H9 (cell line): Measurements from ENCODE around the gene MRPL40. TPM values are rescaled to one million over a fixed set of nuclear protein-coding genes. Genes with fewer than 3 reads are reported as not detected.

Source experiments
- DNase-seq: peaks from one replicate; pipeline ENCODE4 v3.0.0-alpha.2; 2017
- H2AFZ ChIP-seq: one replicate; pipeline ENCODE4 v1.6.1; 2013; ENCODE audit warnings: mild to moderate bottlenecking, low read length, control low read depth, moderate library complexity
- H2AK5ac ChIP-seq: 2 replicates; pipeline ENCODE4 v1.6.1; 2013; ENCODE audit warnings: low read length, control low read depth, mixed read lengths; ENCODE audit not compliant: insufficient read length
- H2BK120ac ChIP-seq: one replicate; pipeline ENCODE4 v1.6.1; 2013; ENCODE audit warnings: low read depth, mild to moderate bottlenecking, low read length, control low read depth, inconsistent platforms; ENCODE audit not compliant: poor library complexity, severe bottlenecking
- H2BK12ac ChIP-seq: 2 replicates; pipeline ENCODE4 v1.6.1; 2013; ENCODE audit warnings: low read length, control low read depth, mixed read lengths, low read depth; ENCODE audit not compliant: insufficient read length
- H2BK15ac ChIP-seq: 2 replicates; pipeline ENCODE4 v1.6.1; 2013; ENCODE audit warnings: low read depth, low read length, control low read depth
- H2BK20ac ChIP-seq: one replicate; pipeline ENCODE4 v1.6.1; 2013; ENCODE audit warnings: low read depth, mild to moderate bottlenecking, low read length, control low read depth, inconsistent platforms; ENCODE audit not compliant: poor library complexity, severe bottlenecking
- H2BK5ac ChIP-seq: 2 replicates; pipeline ENCODE4 v1.6.1; 2013; ENCODE audit warnings: low read length, control low read depth, mixed read lengths; ENCODE audit not compliant: insufficient read length
- H3K14ac ChIP-seq: 2 replicates; pipeline ENCODE4 v1.6.1; 2013; ENCODE audit warnings: low read length, control low read depth; ENCODE audit not compliant: insufficient read depth
- H3K18ac ChIP-seq: 2 replicates; pipeline ENCODE4 v1.6.1; 2013; ENCODE audit warnings: low read depth, mild to moderate bottlenecking, mixed read lengths, low read length, control low read depth; ENCODE audit not compliant: insufficient read length
- H3K23ac ChIP-seq: 2 replicates; pipeline ENCODE4 v1.6.1; 2013; ENCODE audit warnings: low read length, control low read depth, mixed read lengths, low read depth; ENCODE audit not compliant: insufficient read length
- H3K23me2 ChIP-seq: 2 replicates; pipeline ENCODE4 v1.6.1; 2013; ENCODE audit warnings: low read depth, mild to moderate bottlenecking, mixed read lengths, low read length, control low read depth; ENCODE audit not compliant: insufficient read length, poor library complexity, severe bottlenecking
- H3K27ac ChIP-seq: 2 replicates; pipeline ENCODE4 v1.5.1; 2013; ENCODE audit warnings: low read length, control low read depth, mixed read lengths, low read depth; ENCODE audit not compliant: insufficient read length
- H3K27me3 ChIP-seq: 2 replicates; pipeline ENCODE4 v1.6.1; 2013; ENCODE audit warnings: low read length, control low read depth, inconsistent platforms; ENCODE audit not compliant: insufficient read depth
- H3K4ac ChIP-seq: 2 replicates; pipeline ENCODE4 v1.6.1; 2013; ENCODE audit warnings: low read depth, mild to moderate bottlenecking, control low read depth, inconsistent platforms, low read length, moderate library complexity
- H3K4me1 ChIP-seq: 2 replicates; pipeline ENCODE4 v1.6.1; 2013; ENCODE audit warnings: low read length, control low read depth, inconsistent platforms; ENCODE audit not compliant: insufficient read depth
- H3K4me2 ChIP-seq: 2 replicates; pipeline ENCODE4 v1.6.1; 2013; ENCODE audit warnings: low read length, control low read depth, mixed read lengths; ENCODE audit not compliant: insufficient read length, insufficient read depth
- H3K56ac ChIP-seq: 2 replicates; pipeline ENCODE4 v1.6.1; 2013; ENCODE audit warnings: low read depth, mild to moderate bottlenecking, mixed read lengths, low read length, control low read depth; ENCODE audit not compliant: insufficient read length
- H3K79me1 ChIP-seq: 2 replicates; pipeline ENCODE4 v1.6.1; 2013; ENCODE audit warnings: low read depth, mild to moderate bottlenecking, moderate library complexity, low read length, control low read depth, inconsistent platforms; ENCODE audit not compliant: insufficient read depth, poor library complexity, severe bottlenecking
- H3K79me2 ChIP-seq: 2 replicates; pipeline ENCODE4 v1.6.1; 2013; ENCODE audit warnings: low read length, control low read depth, inconsistent platforms; ENCODE audit not compliant: insufficient read depth
- H3K9ac ChIP-seq: 2 replicates; pipeline ENCODE4 v1.6.1; 2013; ENCODE audit warnings: low read length, control low read depth, mixed read lengths; ENCODE audit not compliant: insufficient read length; ENCODE audit errors: extremely low read depth
- H3K9me3 ChIP-seq: one replicate; pipeline ENCODE4 v1.6.1; 2013; ENCODE audit warnings: low read depth, low read length, inconsistent platforms; ENCODE audit not compliant: control insufficient read depth
- H3T11ph ChIP-seq: one replicate; pipeline ENCODE4 v1.6.1; 2013; ENCODE audit warnings: mild to moderate bottlenecking, low read length, control low read depth, inconsistent platforms
- H4K20me1 ChIP-seq: one replicate; pipeline ENCODE4 v1.6.1; 2013; ENCODE audit not compliant: control insufficient read depth, insufficient read length, insufficient read depth
- H4K5ac ChIP-seq: 2 replicates; pipeline ENCODE4 v1.6.1; 2013; ENCODE audit warnings: low read depth, mild to moderate bottlenecking, mixed read lengths, low read length, control low read depth; ENCODE audit not compliant: insufficient read length
- H4K8ac ChIP-seq: replicated peaks from 2 replicates; pipeline ENCODE4 v1.6.1; 2013; ENCODE audit warnings: low read length, control low read depth, mixed read lengths, low read depth; ENCODE audit not compliant: insufficient read length
- H4K91ac ChIP-seq: 2 replicates; pipeline ENCODE4 v1.6.1; 2013; ENCODE audit warnings: low read depth, mild to moderate bottlenecking, moderate library complexity, mixed read lengths, low read length, control low read depth; ENCODE audit not compliant: insufficient read length
- H3K27ac Mint-ChIP-seq, 3 experiments: 2 replicates in 2 of 3; 3 replicates in 1 of 3; pipeline ENCODE4 v1.8.0; 2020 to 2021; ENCODE audit warnings: mixed read lengths in 3 of 3, mild to moderate bottlenecking in 1 of 3, moderate library complexity in 1 of 3
- H3K27me3 Mint-ChIP-seq: 2 replicates; pipeline ENCODE4 v1.8.0; 2021; ENCODE audit warnings: low read depth, mild to moderate bottlenecking, moderate library complexity, mixed read lengths
- H3K36me3 Mint-ChIP-seq, 3 experiments: 2 replicates in 2 of 3; 3 replicates in 1 of 3; pipeline ENCODE4 v1.8.0; 2020 to 2021; ENCODE audit warnings: low read depth in 3 of 3, mixed read lengths in 3 of 3; ENCODE audit not compliant: insufficient read depth in 1 of 3
- H3K4me1 Mint-ChIP-seq, 2 experiments: 2 replicates each; pipeline ENCODE4 v1.8.0; 2020; ENCODE audit warnings: mixed read lengths in 2 of 2
- H3K4me3 Mint-ChIP-seq, 2 experiments: 2 replicates in 1 of 2; 3 replicates in 1 of 2; pipeline ENCODE4 v1.8.0; 2020 to 2021; ENCODE audit warnings: mild to moderate bottlenecking in 2 of 2, mixed read lengths in 2 of 2, moderate library complexity in 1 of 2
- H3K9me3 Mint-ChIP-seq, 2 experiments: 2 replicates in 1 of 2; 3 replicates in 1 of 2; pipeline ENCODE4 v1.8.0; 2020; ENCODE audit warnings: mild to moderate bottlenecking in 2 of 2, mixed read lengths in 2 of 2, moderate library complexity in 1 of 2
- CTCF ChIP-seq: fragments of 200-600 bp; sonication (generic); conservative IDR thresholded peaks from 3 replicates; pipeline ENCODE4 v1.8.0; 2021; ENCODE audit warnings: antibody characterized with exemption, mild to moderate bottlenecking
- WGBS: extraction: QIAGEN DNeasy Blood & Tissue Kit; methylation state at CpG from one replicate; pipeline ENCODE4 v1.1.7; 2013; ENCODE audit warnings: missing lambda C conversion rate, low lambda C conversion rate, mixed read lengths; ENCODE audit not compliant: insufficient read length; ENCODE audit errors: extremely low coverage; 5-methylcytosine and 5-hydroxymethylcytosine counted together
- total RNA-seq: library from RNA; stranded (reverse); gene quantifications from 2 replicates; pipeline ENCODE4 v1.2.1, GENCODE V29; 2021

Gene MRPL40
- total RNA-seq, 1 experiment from 2014 or later, result 15.2 TPM

- Histone ChIP-seq H3K18ac (no peak overlapping the region), H3K4ac (no peak overlapping the region), H2BK5ac (no peak overlapping the region), H2BK120ac (no peak overlapping the region), H3K79me2 (peaks cover 2% of the 10 kb centered on the region; the same call in 1 of the 2 replicates), H2AK5ac (no peak overlapping the region), H3K79me1 (no peaks in the 10 kb centered on the region), H2AFZ (no peak overlapping the region), H4K5ac (no peak overlapping the region), H3K4me2 (no peak overlapping the region), H4K20me1 (no peaks in the 10 kb centered on the region), H3K27ac (no peak overlapping the region), H4K8ac (no peak overlapping the region), H3T11ph (no peak overlapping the region), H3K14ac (no peak overlapping the region), H3K9me3 (no peaks in the 10 kb centered on the region), H2BK12ac (no peak overlapping the region), H3K23me2 (no peaks in the 10 kb centered on the region), H3K27me3 (no peaks in the 10 kb centered on the region), H3K56ac (no peak overlapping the region), H2BK15ac (no peak overlapping the region), H3K4me1 (no peaks in the 10 kb centered on the region), H3K23ac (no peak overlapping the region), H4K91ac (no peak overlapping the region), H2BK20ac (no peak overlapping the region), H3K9ac (no peak overlapping the region)
- Mint-ChIP-seq H3K27me3 (no peaks in the 10 kb centered on the region), H3K36me3 (peaks cover 27 to 84% (median 65%) of the 10 kb centered on the region in 3 experiments), H3K27ac (no peak overlapping the region), H3K9me3 (no peaks in the 10 kb centered on the region), H3K4me1 (no peaks in the 10 kb centered on the region), H3K4me3 (no peak overlapping the region)
- no CpG with 5 or more reads among the region's 5 CpGs for WGBS
- no peak for DNase-seq
- no peak for TF ChIP-seq CTCF
These were observed 38.6 kb upstream of the MRPL40 start for GRCh38 chr22:19393704-19394103.
